Measurements from ENCODE around the gene ATG9B.
"Not testable (repeated sequence)": the region's sequence is repeated elsewhere in the genome, so short reads cannot be mapped to it uniquely, and the experiment has no call there.

The ATG9B gene

GRCh38 chr7:151013733-151014497 lies 10.4 kb downstream of the ATG9B start:
- Histone ChIP-seq H3K27ac (no peak overlapping the region), H3K36me3 (no peaks in the 10 kb centered on the region), H3K4me3 (ENCODE audit: low read depth, low read length) (no peak overlapping the region), H3K9me3 (ENCODE audit: severe bottlenecking) (no peaks in the 10 kb centered on the region), H3K27me3 (ENCODE audit: insufficient read depth, low read depth, severe bottlenecking) (no peaks in the 10 kb centered on the region)
- no peak for DNase-seq
- no peak for TF ChIP-seq CTCF (IDR thresholded peaks at IDR 0.05; ENCODE audit: low read depth, low read length)

GRCh38 chr7:151013356-151013732 lies 10.9 kb downstream of the ATG9B start:
- Histone ChIP-seq H3K9me3 (ENCODE audit: severe bottlenecking) (no peaks in the 10 kb centered on the region), H3K27me3 (ENCODE audit: insufficient read depth, low read depth, severe bottlenecking) (no peaks in the 10 kb centered on the region), H3K4me3 (ENCODE audit: low read depth, low read length) (no peak overlapping the region), H3K36me3 (no peaks in the 10 kb centered on the region), H3K27ac (no peak overlapping the region)
- TF ChIP-seq CTCF (IDR thresholded peaks at IDR 0.05; ENCODE audit: low read depth, low read length) = no peak
- no peak for DNase-seq

DNA sequence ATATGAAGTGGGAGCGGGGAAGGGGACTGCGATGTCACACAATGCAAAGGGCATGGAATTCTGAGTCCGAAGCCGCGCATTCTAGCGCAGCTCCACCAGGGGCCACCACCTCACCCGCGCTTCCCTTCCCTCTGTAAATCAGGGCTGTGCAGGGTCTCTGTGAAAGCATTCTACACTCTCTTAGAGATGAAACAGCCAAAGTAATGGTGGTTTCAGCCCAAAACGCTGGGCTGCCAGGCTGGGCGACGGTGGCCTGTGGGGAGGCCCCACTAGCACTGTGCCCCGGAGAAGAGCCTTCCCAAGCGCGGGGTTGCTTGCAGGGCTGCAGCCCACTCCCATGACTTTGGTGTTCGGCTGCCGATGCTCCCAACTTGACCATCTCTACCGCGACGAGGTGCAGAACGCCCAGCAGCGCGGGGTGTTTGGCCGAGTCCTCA lies 11.4 kb downstream of the ATG9B start:
- peak; percentile 89 for TF ChIP-seq CTCF (IDR thresholded peaks at IDR 0.05; ENCODE audit: low read depth, low read length)
- H3K4me3 ChIP-seq (ENCODE audit: low read depth, low read length) = no peak overlapping the region
- no peaks in the 10 kb centered on the region for H3K36me3 ChIP-seq
- H3K27me3 ChIP-seq (ENCODE audit: insufficient read depth, low read depth, severe bottlenecking) = no peaks in the 10 kb centered on the region
- no peaks in the 10 kb centered on the region for H3K9me3 ChIP-seq (ENCODE audit: severe bottlenecking)
- peak; percentile 68 for DNase-seq
- peak overlapping the region; percentile 25; the same call in 1 of the 2 replicates for H3K27ac ChIP-seq

DNA sequence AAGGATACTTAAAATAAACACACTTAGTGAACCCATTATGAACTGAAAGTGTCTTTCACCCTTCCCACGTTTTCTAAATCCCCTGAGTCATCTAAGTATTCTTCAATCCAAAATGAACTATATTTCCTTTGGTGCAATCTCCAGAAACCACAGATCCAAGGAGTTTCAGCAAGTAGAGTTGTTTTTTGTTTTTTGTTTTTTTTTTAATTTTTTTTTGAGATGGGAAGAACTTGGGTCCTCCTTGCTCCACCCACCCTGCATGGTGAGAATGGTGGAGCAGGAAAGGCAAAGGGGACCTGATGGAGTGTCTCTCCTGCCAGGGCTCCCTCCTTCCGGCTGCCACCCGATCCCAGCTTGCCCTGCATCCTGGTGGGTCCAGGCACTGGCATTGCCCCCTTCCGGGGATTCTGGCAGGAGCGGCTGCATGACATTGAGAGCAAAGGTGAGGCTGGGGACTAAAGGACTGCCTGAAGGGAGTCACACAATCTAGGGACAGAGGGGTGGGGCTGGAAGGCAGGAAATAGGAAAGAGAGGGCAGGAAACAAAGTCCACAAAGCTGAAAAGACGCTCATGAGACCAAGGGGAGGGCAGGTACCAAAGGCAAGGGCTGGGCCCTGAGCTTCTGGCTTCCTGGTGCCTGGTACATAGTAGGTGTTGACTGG lies 12.1 kb downstream of the ATG9B start:
- Histone ChIP-seq H3K27ac (peak overlapping the region; percentile 25; the same call in 1 of the 2 replicates), H3K36me3 (no peaks in the 10 kb centered on the region), H3K27me3 (ENCODE audit: insufficient read depth, low read depth, severe bottlenecking) (no peaks in the 10 kb centered on the region), H3K4me3 (ENCODE audit: low read depth, low read length) (no peak overlapping the region), H3K9me3 (ENCODE audit: severe bottlenecking) (no peaks in the 10 kb centered on the region)
- no peak for DNase-seq
- TF ChIP-seq CTCF (IDR thresholded peaks at IDR 0.05; ENCODE audit: low read depth, low read length) = no peak

GRCh38 chr7:151011616-151012015 lies 12.7 kb downstream of the ATG9B start:
- DNase-seq; H3K9me3 ChIP-seq (ENCODE audit: severe bottlenecking); H3K27me3 ChIP-seq (ENCODE audit: insufficient read depth, low read depth, severe bottlenecking); H3K27ac ChIP-seq; H3K4me3 ChIP-seq (ENCODE audit: low read depth, low read length); H3K36me3 ChIP-seq: not testable (repeated sequence)

- no peak overlapping the region for H3K4me3 ChIP-seq (ENCODE audit: low read depth, low read length)
- no peaks in the 10 kb centered on the region for H3K27me3 ChIP-seq (ENCODE audit: insufficient read depth, low read depth, severe bottlenecking)
- TF ChIP-seq CTCF (IDR thresholded peaks at IDR 0.05; ENCODE audit: low read depth, low read length) = no peak
- no peaks in the 10 kb centered on the region for H3K9me3 ChIP-seq (ENCODE audit: severe bottlenecking)
- no peak for DNase-seq
- H3K36me3 ChIP-seq = no peaks in the 10 kb centered on the region
- no peak overlapping the region for H3K27ac ChIP-seq
Observed at GRCh38 chr7:151011097-151011409, 13.2 kb downstream of the ATG9B start.

Data from WERI-Rb-1 (cell line).